ENCODE measurements around the gene RBMS1.

Gene RBMS1

DNA sequence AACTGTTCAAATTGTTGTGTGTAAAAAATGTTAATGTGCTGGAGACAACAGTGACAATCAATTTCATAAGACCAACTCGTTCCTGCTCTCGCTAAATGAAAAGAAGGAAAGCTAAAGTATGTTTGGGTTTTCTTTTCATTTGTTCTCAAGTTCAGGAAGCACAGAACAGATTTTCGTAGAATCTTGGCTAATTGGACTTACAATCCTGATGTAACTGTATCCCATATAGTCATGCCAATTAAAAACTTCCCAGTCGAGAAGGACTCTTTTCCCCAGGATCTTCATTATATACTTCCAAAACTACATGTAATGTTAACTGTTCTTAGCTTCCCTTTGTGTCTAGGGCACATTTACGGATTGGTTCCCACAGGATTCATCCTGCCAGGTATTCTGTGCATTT is 158.2 kb downstream of the RBMS1 start:
- no peak for DNase-seq (ENCODE audit: low read depth in 3 of 3)

DNA sequence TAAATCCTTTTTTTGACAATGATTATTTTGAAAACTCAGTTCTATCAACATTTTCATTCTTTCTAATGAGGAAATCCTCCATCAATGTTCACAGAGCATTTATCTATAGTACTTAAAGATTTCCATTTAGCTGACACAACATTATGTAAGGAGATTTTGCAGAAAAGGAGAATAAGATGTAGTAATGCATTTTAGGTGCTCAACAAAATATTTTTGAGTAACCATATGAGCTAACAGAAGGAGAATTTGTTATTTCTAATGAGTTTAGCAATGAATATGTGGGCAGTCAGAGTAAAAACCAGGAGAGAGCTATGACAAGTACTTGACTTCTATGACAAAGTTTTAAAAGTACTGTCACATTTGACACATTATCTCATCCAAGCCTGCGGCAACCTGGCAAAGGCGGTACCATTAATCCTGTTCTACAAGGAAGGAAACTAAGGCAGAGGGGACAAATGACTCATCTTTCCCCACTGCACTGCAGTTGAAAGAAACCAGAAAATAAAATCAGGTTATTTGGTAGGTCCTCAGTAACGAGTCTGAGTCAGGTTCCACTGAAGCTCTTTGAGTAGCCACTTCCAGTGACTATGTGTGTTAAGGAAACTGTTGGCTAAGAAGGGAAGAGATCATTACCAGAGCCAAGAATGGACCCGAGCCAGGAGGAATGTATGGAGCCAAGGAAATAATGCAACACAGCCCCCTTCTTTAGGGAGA is 159.4 kb downstream of the RBMS1 start:
- DNase-seq (ENCODE audit: low read depth in 3 of 3), result peak in 1 of 3 donors; percentile 37

DNA sequence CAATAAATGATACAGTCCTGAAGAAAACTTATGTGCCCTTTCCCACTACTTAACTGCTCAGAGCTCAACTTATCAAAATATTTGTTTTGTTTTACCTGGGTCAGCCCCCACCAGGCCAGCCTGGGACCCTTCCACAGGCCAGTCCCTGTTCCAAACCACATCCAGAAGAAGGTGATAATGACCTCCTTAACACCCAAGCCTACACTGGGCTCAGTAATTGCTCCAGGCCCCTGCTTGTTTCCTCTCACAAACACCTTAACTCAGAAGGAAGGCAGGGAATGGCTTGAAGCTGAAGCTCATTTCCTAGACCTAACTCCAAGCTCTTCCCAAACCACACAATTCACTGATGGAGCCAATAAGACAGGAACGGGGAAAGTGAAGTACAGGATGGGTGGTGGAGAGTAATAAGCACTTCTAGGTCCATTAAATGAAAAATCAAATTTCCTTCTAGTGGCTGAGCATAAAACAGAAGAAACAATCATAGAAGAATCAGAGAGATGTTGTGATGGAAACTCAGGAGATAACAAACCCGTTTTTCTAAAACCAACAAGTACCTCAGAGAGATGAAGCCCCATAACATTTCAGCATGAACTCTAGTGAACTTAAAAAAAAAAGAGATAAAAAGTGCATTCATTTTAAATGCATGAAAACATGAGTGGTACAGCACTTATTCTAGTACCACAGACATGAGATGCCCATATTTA is 160.1 kb downstream of the RBMS1 start:
- no peak for DNase-seq (ENCODE audit: low read depth in 3 of 3)

DNA sequence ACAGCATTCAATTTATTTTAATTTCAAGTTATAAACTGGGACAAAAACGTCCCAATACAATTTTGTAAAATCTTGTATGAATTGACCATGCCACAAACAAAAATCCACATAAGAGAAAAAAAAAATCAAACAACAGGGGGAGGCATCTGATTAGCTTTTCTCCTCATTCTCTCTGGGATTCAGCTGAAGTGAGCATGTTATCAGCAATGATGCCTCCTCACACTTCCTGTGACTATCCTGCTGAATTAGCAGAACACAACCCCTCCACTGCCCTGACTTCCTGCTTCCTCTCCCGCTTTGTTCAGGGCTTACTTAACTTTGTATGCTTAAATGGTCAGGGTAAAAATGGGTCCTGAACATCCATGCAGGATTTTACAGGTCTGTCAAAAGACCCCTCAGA is 161.3 kb downstream of the RBMS1 start:
- DNase-seq (ENCODE audit: low read depth in 3 of 3), result no peak

DNA sequence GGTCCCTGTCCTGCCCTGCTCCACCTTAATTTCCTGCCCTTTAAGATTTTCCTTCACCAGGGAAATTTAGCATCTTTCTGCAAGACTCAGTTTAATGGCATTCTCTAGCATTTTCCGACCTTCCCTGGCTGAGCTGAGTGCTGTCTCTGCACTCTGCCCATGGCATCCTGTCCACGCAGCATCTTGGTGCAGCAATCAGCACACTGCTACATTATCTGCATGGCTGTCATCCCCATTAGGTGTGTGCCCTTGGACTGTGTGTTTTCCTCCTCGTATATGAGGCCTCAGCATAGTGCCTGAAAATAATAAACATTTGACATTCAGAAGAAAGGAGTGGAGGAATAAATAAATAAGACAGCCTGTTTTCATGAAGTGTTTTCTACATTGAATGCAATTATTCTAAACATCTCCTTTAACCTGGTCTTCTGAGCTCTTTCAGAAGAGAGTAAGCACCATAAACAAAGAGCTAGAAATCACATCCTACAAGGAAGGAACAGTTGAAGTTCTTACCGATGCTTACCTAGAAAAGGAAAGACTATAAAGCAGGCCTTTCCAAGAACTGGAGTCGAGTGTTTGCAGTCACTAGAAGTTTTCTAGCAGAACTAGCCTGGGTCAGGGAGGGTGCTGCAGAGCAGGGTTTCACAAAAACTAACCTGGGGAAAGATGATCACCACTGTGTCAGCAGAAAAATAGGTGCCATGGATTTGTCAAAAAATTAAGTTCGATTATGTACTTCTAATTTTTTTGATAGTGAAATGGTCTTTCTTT is 162.2 kb downstream of the RBMS1 start:
- DNase-seq (ENCODE audit: low read depth in 3 of 3), result no peak

DNA sequence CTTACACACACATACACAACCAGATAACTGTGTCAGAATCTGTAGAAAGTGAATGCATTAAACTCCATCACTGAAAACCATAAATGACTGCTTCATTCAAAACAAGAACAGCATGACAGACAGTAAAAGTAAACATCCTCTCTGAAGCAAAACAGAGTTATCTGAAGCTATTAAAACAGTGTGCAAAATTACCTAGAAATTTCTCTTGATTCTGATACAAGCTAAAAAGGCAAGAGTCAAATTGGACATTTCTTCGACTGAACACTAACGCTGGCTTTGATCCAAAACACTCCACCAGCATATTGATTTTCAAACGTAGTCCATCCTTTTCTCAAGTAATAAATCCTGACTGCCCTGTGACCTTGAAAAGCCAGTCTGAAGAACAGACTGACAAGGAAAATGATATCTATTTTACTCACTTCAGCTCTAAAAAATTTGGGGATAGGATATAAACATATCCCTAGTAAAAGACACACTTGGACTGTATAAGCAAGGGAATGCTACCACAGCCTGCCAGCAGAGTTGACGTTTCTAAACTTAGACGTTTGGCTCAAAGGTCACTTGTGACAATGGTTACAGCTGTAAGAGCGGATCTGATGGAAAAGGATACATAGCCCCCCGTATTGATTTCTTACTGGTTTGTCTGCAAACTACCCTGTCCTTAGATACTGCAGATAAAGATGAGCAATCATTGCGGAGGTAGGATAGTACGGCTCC is 164.6 kb downstream of the RBMS1 start:
- DNase-seq (ENCODE audit: low read depth in 3 of 3), result no peak

DNA sequence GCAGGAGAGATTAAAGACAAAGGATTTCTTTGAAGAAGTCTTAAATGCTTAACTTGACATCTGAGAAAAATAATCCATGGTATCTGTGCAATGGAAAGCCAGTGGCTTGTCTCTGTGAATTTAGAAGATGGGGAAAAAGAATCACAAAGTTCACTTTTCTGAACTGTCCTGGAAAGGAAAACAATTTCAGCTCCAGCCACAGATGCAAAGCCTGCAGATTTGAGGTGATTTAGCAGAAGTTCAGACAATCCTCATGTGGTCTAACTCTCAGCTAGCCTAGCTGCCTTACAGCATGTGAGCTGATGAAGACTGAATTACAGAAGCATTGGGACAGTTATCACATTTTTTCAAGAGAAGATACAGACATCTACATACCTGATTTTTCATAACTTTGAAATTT is 166.8 kb downstream of the RBMS1 start:
- DNase-seq (ENCODE audit: low read depth in 3 of 3), result no peak

DNA sequence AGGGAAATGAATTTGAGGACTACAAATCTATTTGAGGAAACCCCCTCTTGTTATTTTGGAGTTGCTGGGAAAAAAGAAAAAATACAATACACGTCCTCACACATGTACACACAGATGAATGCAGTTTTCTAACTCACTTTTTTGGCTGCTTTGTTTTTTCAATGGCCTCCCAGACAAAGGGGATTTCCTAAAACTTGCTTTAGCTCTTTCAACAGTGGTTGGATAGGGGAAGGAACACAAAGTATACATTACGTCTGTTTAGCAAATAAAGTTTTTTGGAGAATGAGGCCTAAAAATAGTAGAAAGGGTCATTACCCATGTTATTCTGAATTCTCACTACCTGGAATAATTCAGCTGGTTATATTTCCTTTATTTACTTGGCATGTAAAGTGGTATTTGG is 168.2 kb downstream of the RBMS1 start:
- no peak for DNase-seq (ENCODE audit: low read depth in 3 of 3)

DNA sequence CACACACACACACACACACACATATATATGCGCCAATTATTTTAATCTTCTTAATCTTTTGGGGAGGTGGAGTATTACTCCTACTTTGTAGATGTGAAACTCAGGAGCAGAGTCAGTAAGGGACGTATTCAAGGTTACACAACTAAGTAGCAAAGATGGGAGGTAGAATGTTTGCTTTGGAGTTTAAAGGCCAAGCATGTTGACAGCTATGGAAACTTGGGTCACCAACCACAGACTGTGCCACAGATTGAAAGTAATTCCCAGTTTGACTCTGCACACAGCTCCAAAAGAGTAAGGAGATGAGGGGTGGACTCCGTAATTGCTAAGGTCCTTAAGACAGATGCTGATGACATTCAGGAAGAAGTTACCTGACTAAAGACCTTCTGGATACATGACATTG is 168.7 kb downstream of the RBMS1 start:
- no peak for DNase-seq (ENCODE audit: low read depth in 3 of 3)

DNA sequence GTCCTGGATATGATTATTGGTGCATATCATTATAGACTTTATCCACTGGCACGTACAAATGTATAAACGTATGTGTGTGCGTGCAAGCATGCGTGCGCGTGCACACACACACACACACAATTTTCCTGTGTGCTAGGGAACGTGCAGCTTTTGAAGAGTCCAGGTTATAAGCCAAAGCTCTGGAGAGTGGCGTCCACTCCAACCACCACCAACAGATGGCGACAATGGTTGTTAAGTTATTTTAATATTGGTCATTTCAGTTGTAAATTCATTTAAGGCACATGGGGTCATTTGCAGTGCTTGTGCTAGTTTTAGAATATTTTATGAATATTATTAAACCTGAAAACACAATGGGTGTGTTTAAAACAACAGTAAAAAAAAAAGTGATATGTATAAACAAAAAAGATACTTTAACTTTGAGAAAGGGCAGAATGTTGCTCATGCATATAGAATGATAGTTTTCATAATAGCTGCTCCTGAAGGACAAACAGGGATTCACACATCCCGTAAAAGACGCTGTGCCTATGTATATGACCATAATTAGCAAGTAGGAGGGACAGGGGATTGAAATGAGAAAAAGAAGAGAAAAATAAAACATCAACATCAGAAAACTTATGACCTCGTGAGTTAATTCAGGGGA is 169.3 kb downstream of the RBMS1 start:
- no peak for DNase-seq (ENCODE audit: low read depth in 3 of 3)

DNA sequence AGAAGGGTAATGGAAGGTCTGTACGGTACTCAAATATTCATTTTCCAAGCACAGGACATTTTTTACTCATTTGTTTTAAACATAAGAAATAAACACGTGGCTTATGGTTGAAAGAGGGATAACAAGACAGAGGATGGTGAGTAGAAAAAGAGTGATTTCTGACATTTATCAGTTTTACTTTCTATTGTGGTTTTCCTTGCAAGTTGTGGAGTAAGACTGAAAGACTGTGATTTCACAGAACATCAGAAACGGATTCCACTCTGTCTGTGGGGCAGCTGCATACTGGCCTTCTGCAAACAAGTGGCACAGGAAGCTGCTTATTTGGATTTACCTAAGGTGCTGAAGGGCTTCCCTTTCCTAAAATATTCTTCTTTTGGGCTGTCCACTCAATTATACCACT is 171.3 kb downstream of the RBMS1 start:
- DNase-seq (ENCODE audit: low read depth in 3 of 3), result no peak

DNA sequence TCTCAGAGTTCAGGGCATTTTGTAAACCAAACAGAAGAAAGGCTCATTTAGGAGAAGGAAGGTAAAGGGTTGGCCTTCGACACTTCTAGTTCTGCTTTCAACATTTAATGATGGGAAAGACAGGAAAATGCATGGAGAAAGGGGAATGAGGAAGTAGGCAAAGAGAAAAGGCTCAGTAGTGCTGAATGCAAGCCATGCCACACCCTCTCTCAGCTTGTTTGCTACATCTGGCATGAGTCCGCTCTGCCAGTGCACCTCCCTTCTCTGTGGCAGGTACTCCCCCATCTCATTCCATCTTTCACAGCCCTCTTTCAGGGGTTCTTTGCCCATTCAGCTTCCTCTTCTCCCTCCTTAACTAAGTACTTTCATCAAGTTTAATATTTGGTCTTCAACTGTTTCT is 172.6 kb downstream of the RBMS1 start:
- no peak for DNase-seq (ENCODE audit: low read depth in 3 of 3)

DNA sequence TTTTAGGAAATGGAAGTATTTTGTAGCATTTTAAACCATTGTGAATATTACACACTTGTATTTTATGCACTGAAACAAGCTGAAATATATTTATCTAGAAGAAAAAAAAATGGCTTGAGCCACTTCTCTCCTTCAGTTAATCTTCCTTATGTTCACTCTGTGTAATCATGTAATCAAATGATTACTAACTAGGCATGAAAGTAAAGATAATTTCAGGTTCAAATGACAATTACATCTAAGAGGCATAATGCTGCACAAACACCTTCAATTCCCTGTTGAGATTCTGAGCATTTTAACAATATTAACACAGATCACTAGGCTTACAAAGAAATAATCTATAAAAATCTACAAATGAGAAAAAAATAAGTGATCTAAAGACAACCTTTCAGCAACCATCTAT is 173.9 kb downstream of the RBMS1 start:
- no peak for DNase-seq (ENCODE audit: low read depth in 3 of 3)

DNA sequence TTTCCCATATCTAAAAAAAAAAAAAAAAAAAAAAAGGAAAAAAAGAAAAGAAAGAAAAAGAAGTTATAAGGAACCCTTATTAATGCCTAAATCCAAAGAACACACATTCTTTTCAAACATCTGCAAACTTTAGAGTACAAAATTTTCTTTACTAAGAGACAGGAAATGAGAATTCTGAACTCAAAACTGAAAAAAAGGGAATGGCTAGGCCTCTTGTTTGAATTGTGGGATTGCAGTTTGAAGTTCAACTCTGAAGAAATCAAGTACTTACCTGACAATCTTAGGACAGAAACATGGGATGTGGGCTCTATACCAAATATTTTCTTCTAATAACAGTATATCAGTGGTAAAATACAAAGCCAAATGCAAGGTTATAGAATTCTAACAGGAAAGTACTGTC is 175.4 kb downstream of the RBMS1 start:
- no peak for DNase-seq (ENCODE audit: low read depth in 3 of 3)

DNA sequence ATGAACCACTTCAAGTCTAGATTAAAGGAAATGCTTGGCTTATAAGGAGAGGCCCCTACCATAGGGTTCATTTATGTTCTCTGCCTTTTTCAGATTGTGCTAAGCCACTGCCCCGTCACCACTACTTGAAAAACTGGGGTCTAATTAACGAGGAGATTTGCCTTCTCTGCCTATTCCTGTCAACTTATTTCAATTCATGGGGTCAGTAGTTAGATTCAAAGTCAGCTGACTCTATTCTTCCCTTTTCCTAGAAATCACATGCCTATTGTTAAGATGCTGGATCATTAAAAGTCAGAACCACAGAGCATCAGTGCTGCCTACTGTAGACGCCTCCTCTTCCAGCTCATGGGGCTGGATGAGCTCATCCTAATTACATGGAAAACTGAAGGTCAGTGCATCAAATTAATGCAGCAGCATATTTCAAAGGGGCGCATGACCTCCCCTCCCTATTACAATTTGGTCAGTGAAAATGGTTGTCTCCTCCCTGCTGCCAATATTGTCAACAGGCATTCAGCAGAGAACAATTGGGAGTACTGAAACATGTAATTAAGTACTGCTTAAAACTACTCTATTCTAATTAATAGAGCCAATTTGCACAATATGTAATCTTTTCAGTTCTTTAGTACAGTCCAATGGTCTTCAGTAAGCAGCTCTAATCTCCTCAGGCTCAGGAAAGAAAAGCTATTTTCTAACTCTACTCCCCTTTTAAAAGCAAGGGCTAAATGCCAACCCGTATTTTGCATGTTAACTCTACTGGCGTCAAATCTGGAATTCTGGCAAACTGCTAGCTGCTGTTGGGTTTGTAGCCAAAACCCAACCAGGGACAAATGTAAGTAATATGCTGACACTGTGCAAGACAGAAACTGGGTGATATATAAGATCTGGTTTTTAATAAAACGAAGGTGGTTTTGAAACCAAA is 176.2 kb downstream of the RBMS1 start:
- DNase-seq (ENCODE audit: low read depth in 3 of 3), result no peak

DNA sequence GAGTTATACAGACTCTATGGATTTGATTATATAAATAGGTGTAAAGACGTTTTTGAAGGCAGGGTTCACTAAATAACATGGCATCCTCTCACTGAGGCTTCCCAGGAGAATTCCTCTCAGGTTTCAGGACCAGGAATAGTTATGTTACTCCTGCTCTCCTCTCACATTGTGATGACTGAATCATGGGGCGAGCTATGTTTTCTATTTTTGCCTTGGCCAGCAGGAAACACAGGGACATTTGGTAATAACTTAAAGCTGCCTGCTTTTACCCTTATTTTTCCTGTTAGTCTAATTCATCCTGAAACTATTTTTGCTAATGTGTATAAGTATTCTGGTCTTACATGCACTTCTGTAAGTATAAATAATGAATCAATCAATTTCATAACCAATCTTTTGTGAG is 178.3 kb downstream of the RBMS1 start:
- DNase-seq (ENCODE audit: low read depth in 3 of 3), result no peak

DNA sequence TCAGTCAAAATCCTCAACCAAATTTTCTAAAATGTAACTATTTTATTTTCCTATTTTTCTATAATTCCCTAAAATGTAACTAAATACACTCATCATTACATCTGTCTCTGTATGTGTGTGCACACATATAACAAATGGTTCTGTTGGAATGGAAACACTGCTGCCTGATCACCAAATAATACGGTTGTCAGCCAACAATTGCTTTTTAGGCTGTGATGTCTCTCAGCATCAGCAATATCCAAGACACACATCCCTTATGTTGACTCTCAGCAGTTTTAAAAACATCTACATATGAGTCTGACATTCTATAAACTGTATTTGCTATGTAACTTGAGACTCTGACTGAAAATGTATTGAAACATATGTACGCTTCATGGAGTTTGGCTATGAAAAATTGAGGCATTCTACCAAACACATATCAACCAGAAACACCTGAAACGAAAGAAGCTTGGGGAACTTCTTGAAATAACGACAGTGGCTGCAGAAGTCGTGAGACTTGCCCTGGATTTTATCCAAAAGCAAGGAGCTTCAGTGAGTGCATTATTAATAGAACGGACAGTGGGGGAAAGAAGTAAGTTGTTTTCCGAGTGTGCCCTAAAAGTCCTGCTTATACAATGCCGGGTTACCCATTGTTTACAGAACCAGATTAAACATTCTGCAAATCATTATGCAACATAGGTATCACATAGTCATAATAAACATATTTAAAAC is 183.3 kb downstream of the RBMS1 start:
- no peak for DNase-seq (ENCODE audit: low read depth in 3 of 3)

DNA sequence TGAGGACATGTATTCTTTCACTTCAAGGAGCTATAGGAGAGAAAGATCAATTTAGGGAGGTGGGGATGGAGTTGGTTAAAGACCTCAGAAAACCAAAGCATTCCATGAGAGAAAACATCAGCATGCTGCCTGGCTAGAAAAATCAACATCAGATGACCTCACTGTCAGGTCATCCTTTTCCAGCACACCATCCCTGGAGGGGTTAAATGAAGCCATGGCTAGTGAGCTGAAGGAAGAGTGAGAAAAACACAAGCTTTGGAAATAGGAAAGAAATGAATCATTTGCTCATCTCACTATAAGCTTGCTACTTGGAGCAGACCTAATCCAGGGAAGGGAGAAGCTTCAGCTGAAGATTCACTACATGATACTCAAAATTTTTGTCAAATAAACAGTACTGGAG is 184.0 kb downstream of the RBMS1 start:
- no peak for DNase-seq (ENCODE audit: low read depth in 3 of 3)

DNA sequence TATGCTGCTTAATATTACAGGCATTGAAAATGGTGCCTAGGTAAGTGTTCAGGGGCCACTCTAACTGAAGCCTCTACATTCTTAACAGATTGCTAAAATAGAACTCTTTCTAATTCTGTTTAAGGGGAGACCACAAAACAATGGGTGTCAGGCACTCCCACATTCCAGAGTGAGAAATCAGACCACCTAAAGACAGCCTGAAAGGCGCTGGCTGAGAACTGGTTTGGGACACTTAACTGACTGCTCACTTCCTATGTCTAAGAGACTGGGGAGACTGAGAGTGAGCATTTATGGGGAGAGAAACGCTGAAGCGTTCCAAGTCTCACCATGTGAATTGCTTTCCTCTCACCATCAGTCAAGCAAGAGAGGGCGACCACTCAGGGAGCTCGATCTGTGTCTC is 184.7 kb downstream of the RBMS1 start:
- DNase-seq (ENCODE audit: low read depth in 3 of 3), result no peak

DNA sequence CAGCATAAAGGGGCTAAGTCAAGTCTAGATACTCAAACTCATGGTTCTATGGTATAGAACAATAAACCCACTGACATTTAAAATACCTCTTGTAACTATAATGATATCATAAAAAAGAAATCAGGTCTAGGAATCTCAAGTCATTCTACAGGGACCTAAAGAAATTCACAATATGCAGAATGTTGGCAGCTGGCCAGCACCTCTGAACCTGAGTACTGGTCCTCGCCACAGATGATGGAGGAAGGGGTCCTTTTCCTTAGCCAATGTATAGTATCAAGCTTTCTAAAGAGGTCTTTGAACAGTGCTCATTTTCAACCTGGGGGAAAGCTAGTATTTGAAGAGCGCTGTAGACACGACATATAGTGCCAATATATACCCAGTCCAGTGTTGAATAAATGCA is 185.1 kb downstream of the RBMS1 start:
- DNase-seq (ENCODE audit: low read depth in 3 of 3), result no peak

Measured in stimulated activated CD4-positive, alpha-beta T cell treated with anti-CD3 and anti-CD28 coated beads, TNF-alpha, amount 100 ng/mL, for 48 hours (primary cell).